Epithelial cell of proximal tubule (primary cell): Measurements from ENCODE around the gene BIK. TPM values are rescaled to one million over a fixed set of nuclear protein-coding genes. Genes with fewer than 3 reads are reported as not detected.

Experiments
- DNase-seq: peaks from one replicate; pipeline ENCODE4 v3.0.0-alpha.2; 2011; ENCODE audit warnings: low read depth
- H3K4me3 ChIP-seq: 2 replicates; pipeline ENCODE4 v1.5.1; 2011; ENCODE audit warnings: low read depth, mild to moderate bottlenecking, low read length
- CTCF ChIP-seq: conservative IDR thresholded peaks from 2 replicates; pipeline ENCODE4 v1.5.1; 2012; ENCODE audit warnings: low read depth, mild to moderate bottlenecking, low read length
- total RNA-seq: library from RNA; depleted of rRNA; stranded (reverse); fragments of >200 nt; gene quantifications from 2 replicates; pipeline ENCODE4 v1.2.3, GENCODE V29; 2015

The BIK gene
- total RNA-seq, 1 donor from 2014 or later = 18.3 TPM

GRCh38 chr22:43081968-43082367, 28.6 kb upstream of the BIK start:
- DNase-seq = no peak
- no peak overlapping the region for H3K4me3 ChIP-seq
- TF ChIP-seq CTCF = no peak

GRCh38 chr22:43085658-43086606, 24.6 kb upstream of the BIK start:
- TF ChIP-seq CTCF = no peak

GRCh38 chr22:43088627-43088983, 21.9 kb upstream of the BIK start:
- peak overlapping the region; percentile 72 for H3K4me3 ChIP-seq
- DNase-seq = no peak
- no peak for TF ChIP-seq CTCF

More at GRCh38 chr22:43085658-43086606, 24.6 kb upstream of the BIK start:
- H3K4me3 ChIP-seq = no peak overlapping the region
- no peak for DNase-seq

DNA sequence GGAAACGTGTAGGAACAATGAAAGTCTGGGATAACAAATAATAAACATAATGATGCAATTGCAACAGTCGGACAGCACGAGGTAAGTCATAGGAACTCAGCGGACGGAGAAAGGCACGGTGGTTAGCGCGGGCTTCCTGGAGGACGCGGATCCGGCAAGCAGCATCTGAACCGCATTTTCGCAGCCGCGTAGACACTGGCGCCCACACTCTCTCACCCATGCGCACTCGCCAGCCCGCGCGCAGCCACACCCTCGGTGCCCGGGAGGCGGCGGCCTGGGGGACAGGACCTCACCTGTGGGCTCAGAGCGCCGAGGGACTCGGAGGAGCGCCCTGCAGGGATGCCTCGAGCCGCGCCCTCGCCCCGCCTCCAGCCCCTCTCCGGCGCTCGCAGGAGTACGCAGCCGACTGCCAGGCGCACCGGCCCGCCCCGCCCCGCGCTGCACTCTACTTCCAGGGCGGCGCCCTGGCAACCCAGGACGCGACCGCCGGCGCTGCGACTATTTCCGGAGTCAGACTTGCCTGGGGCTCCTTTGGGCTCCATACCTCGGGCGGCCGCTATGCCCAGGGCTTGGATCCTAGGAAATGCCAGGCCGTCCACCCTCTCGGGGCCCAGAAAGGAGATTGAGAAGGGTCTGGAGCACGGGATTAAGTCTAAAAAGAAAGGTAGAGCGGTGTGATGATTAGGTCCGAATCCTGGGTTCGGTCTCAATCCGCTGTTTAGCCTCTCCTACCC, 21.4 kb upstream of the BIK start, which contains the start of gene TTLL1:
TTLL1 (minus strand) TSS at position 408 of the 734 bp plus-strand sequence. CDS start 13,805 bp downstream, outside the sequence.
- no peak for DNase-seq
- no peak for TF ChIP-seq CTCF
- H3K4me3 ChIP-seq = peak within 1 kb of the TSS; percentile 72

GRCh38 chr22:43090130-43090789, 20.3 kb upstream of the BIK start:
- peak; percentile 49 for DNase-seq
- no peak overlapping the region for H3K4me3 ChIP-seq
- TF ChIP-seq CTCF = peak; percentile 63

- no peak for DNase-seq
- no peak overlapping the region for H3K4me3 ChIP-seq
- no peak for TF ChIP-seq CTCF
These were observed 18.5 kb upstream of the BIK start for GRCh38 chr22:43092085-43092484.
